Stromal cell of bone marrow (primary cell): ENCODE measurements around the gene BBOF1.
"Not testable (repeated sequence)": the region's sequence is repeated elsewhere in the genome, so short reads cannot be mapped to it uniquely, and the experiment has no call there.

ENCODE experiments used
- DNase-seq: peaks from one replicate; pipeline ENCODE4 v3.0.0-alpha.2; 2012; ENCODE audit warnings: low read depth

The BBOF1 gene

GRCh38 chr14:74018586-74019407 lies at the start of gene BBOF1, which contains the start of gene ENTPD5:
Gene BBOF1, plus strand, starts transcription at chr14:74019349. Its CDS starts 130 bp downstream, at chr14:74019479.
Gene ENTPD5, minus strand, starts transcription at chr14:74019288. Its CDS starts 31,186 bp downstream, at chr14:73988102.
- DNase-seq, result peak; percentile 73

- DNase-seq, result no peak
Observed at GRCh38 chr14:73973497-73973896, 45.7 kb upstream of the BBOF1 start.

GRCh38 chr14:73976125-73976524 lies 43.0 kb upstream of the BBOF1 start:
- DNase-seq, result no peak

- DNase-seq, result no peak
Observed at GRCh38 chr14:73977896-73978295, 41.3 kb upstream of the BBOF1 start.

- no peak for DNase-seq
Observed at GRCh38 chr14:73988065-73988464, 31.1 kb upstream of the BBOF1 start.

- not testable (repeated sequence) for DNase-seq
Observed at GRCh38 chr14:73988656-73989055, 30.5 kb upstream of the BBOF1 start.

GRCh38 chr14:73991092-73991491 lies 28.1 kb upstream of the BBOF1 start:
- DNase-seq, result no peak

GRCh38 chr14:73994926-73995325 lies 24.2 kb upstream of the BBOF1 start:
- DNase-seq, result not testable (repeated sequence)

- DNase-seq, result no peak
Observed at GRCh38 chr14:73995977-73996378, 23.2 kb upstream of the BBOF1 start.

- DNase-seq, result no peak
Observed at GRCh38 chr14:73996731-73997107, 22.4 kb upstream of the BBOF1 start.

GRCh38 chr14:73997108-73997943 lies 21.8 kb upstream of the BBOF1 start:
- DNase-seq, result no peak

GRCh38 chr14:73997944-73998447 lies 21.2 kb upstream of the BBOF1 start:
- DNase-seq, result no peak

GRCh38 chr14:73998726-73999125 lies 20.4 kb upstream of the BBOF1 start:
- no peak for DNase-seq

GRCh38 chr14:74005664-74006063 lies 13.5 kb upstream of the BBOF1 start:
- not testable (repeated sequence) for DNase-seq

GRCh38 chr14:74008843-74009499 lies 10.2 kb upstream of the BBOF1 start:
- no peak for DNase-seq

GRCh38 chr14:74014299-74014698 lies 4.8 kb upstream of the BBOF1 start:
- DNase-seq, result no peak

GRCh38 chr14:74015176-74015575 lies 4.0 kb upstream of the BBOF1 start:
- no peak for DNase-seq

GRCh38 chr14:74015963-74016362 lies 3.2 kb upstream of the BBOF1 start:
- DNase-seq, result no peak

- peak; percentile 58 for DNase-seq
Observed at GRCh38 chr14:74018174-74018585, 969 bp upstream of the BBOF1 start.

GRCh38 chr14:74019408-74020137 lies 424 bp downstream of the BBOF1 start:
- DNase-seq, result peak; percentile 50

- no peak for DNase-seq
Observed at GRCh38 chr14:74022346-74022745, 3.2 kb downstream of the BBOF1 start.

- DNase-seq, result no peak
Observed at GRCh38 chr14:74029136-74029535, 10.0 kb downstream of the BBOF1 start.
